Smooth muscle cell (in vitro differentiated cells): ENCODE measurements around the gene RNF157. TPM values are rescaled to one million over a fixed set of nuclear protein-coding genes. Genes with fewer than 3 reads are reported as not detected.

Source experiments
- DNase-seq: peaks from one replicate; lab custom pipeline; 2025; ENCODE audit not compliant: unreplicated experiment; lab: John Stamatoyannopoulos, UW
- H2AFZ ChIP-seq: fragments of 200-600 bp; sonication (generic); 2 replicates; pipeline ENCODE4 v1.6.0; 2016; ENCODE audit warnings: antibody characterized with exemption, low read depth, mild to moderate bottlenecking
- H3F3A ChIP-seq: fragments of 200-600 bp; sonication (generic); 2 replicates; pipeline ENCODE4 v1.6.0; 2017; ENCODE audit warnings: antibody characterized with exemption, low read depth
- H3K27ac ChIP-seq: fragments of 200-600 bp; sonication (generic); 2 replicates; pipeline ENCODE4 v1.5.1; 2016; ENCODE audit warnings: low read depth, mild to moderate bottlenecking
- H3K27me3 ChIP-seq: fragments of 200-600 bp; sonication (generic); 2 replicates; pipeline ENCODE4 v1.6.1; 2016; ENCODE audit warnings: low read depth, mild to moderate bottlenecking
- H3K36me3 ChIP-seq: fragments of 200-600 bp; sonication (generic); 2 replicates; pipeline ENCODE4 v1.5.1; 2016; ENCODE audit warnings: low read depth
- H3K4me1 ChIP-seq: fragments of 200-600 bp; sonication (generic); 2 replicates; pipeline ENCODE4 v1.5.1; 2016; ENCODE audit warnings: low read depth
- H3K4me2 ChIP-seq: fragments of 200-600 bp; sonication (generic); 2 replicates; pipeline ENCODE4 v1.6.0; 2016; ENCODE audit warnings: mild to moderate bottlenecking
- H3K4me3 ChIP-seq: fragments of 200-600 bp; sonication (generic); 2 replicates; pipeline ENCODE4 v1.5.1; 2016; ENCODE audit warnings: mild to moderate bottlenecking
- H3K79me2 ChIP-seq: fragments of 200-600 bp; sonication (generic); 2 replicates; pipeline ENCODE4 v1.6.0; 2016; ENCODE audit warnings: low read depth, mild to moderate bottlenecking
- H3K9ac ChIP-seq: fragments of 200-600 bp; sonication (generic); 2 replicates; pipeline ENCODE4 v1.6.0; 2016; ENCODE audit warnings: low read depth
- H3K9me3 ChIP-seq: fragments of 200-600 bp; sonication (generic); replicated peaks from 2 replicates; pipeline ENCODE4 v1.5.1; 2016; ENCODE audit warnings: low read depth
- H4K20me1 ChIP-seq: fragments of 200-600 bp; sonication (generic); 2 replicates; pipeline ENCODE4 v1.6.0; 2016; ENCODE audit warnings: low read depth
- CTCF ChIP-seq: fragments of 200-600 bp; sonication (generic); IDR thresholded peaks from 2 replicates; pipeline ENCODE4 v1.5.1; 2017; ENCODE audit warnings: borderline replicate concordance, mild to moderate bottlenecking, antibody characterized with exemption; ENCODE audit not compliant: insufficient read depth, poor library complexity, severe bottlenecking
- WGBS: methylation state at CpG from one replicate; pipeline ENCODE4 v1.1.7; 2016; ENCODE audit warnings: low lambda C conversion rate; 5-methylcytosine and 5-hydroxymethylcytosine counted together
- polyA plus RNA-seq: library from polyadenylated mRNA; unstranded; fragments of >200 nt; fragmentation: Nextera tagmentation; extraction: Ambion mirVana; gene quantifications from 2 replicates; pipeline ENCODE4 v1.2.1, GENCODE V29; 2016
- total RNA-seq: library from RNA; depleted of rRNA; stranded (reverse); fragments of >200 nt; gene quantifications from 2 replicates; pipeline ENCODE4 v1.2.3, GENCODE V29; 2014

The RNF157 gene
- total and polyA plus RNA-seq, 2 experiments from 2014 or later = 0.09 to 0.63 TPM

GRCh38 chr17:76272541-76273444 is 32.5 kb upstream of the RNF157 start:
- H3K79me2 ChIP-seq = no peaks in the 10 kb centered on the region
- H3F3A ChIP-seq = peaks cover 4% of the 10 kb centered on the region
- H3K27me3 ChIP-seq = no peaks in the 10 kb centered on the region
- WGBS = 93% methylated on average over 16 of the region's 19 CpGs
- no peak for TF ChIP-seq CTCF
- no peak overlapping the region for H3K27ac ChIP-seq
- no peak overlapping the region for H3K4me3 ChIP-seq
- H2AFZ ChIP-seq = no peak overlapping the region
- H3K9ac ChIP-seq = no peak overlapping the region
- H3K4me1 ChIP-seq = peaks cover 3% of the 10 kb centered on the region
- no peak for DNase-seq
- H3K36me3 ChIP-seq = no peaks in the 10 kb centered on the region
- no peaks in the 10 kb centered on the region for H3K9me3 ChIP-seq
- H3K4me2 ChIP-seq = no peak overlapping the region
- peaks cover 12% of the 10 kb centered on the region for H4K20me1 ChIP-seq

- H3K4me3 ChIP-seq = no peak overlapping the region
- no peaks in the 10 kb centered on the region for H3K9me3 ChIP-seq
- H4K20me1 ChIP-seq = peaks cover 12% of the 10 kb centered on the region
- H3K27me3 ChIP-seq = no peaks in the 10 kb centered on the region
- H3K9ac ChIP-seq = no peak overlapping the region
- no peaks in the 10 kb centered on the region for H3K36me3 ChIP-seq
- H3K79me2 ChIP-seq = peaks cover 8% of the 10 kb centered on the region
- H3K4me2 ChIP-seq = no peak overlapping the region
- TF ChIP-seq CTCF = no peak
- H2AFZ ChIP-seq = no peak overlapping the region
- H3K4me1 ChIP-seq = peaks cover 9% of the 10 kb centered on the region
- 83% methylated on average over 38 of the region's 38 CpGs for WGBS
- H3F3A ChIP-seq = peaks cover 4% of the 10 kb centered on the region
- no peak overlapping the region for H3K27ac ChIP-seq
- no peak for DNase-seq
Measured at GRCh38 chr17:76271669-76272540, 31.6 kb upstream of the RNF157 start.

- Histone ChIP-seq H3K9me3 (no peaks in the 10 kb centered on the region), H3K27ac (no peak overlapping the region)
Measured at GRCh38 chr17:76270770-76271668, 30.7 kb upstream of the RNF157 start.

More at GRCh38 chr17:76270770-76271668, 30.7 kb upstream of the RNF157 start:
- Histone ChIP-seq H4K20me1 (peaks cover 12% of the 10 kb centered on the region), H3K4me2 (no peak overlapping the region), H3K27me3 (no peaks in the 10 kb centered on the region), H2AFZ (no peak overlapping the region), H3K4me3 (no peak overlapping the region), H3K9ac (no peak overlapping the region), H3F3A (peaks cover 4% of the 10 kb centered on the region), H3K36me3 (no peaks in the 10 kb centered on the region), H3K79me2 (peaks cover 17% of the 10 kb centered on the region), H3K4me1 (peaks cover 13% of the 10 kb centered on the region)
- WGBS = 98% methylated on average over 14 of the region's 14 CpGs
- TF ChIP-seq CTCF = no peak
- no peak for DNase-seq
